IMR-90 (cell line): ENCODE measurements around the gene PRPF8. TPM values are rescaled to one million over a fixed set of nuclear protein-coding genes. Genes with fewer than 3 reads are reported as not detected.

ENCODE experiments used
- ATAC-seq: fragments of 200-7000 bp; cut with Tn5 transposase; 2 replicates; pipeline ENCODE4 v1.9.1; 2020; ENCODE audit warnings: low read depth, mild to moderate bottlenecking, moderate library complexity
- BruUV-seq: library from RNA; stranded (reverse); fragments of 400-500 nt; replicated peaks from 2 replicates; lab custom pipeline; 2021; lab: Mats Ljungman, UMichigan
- CTCF ChIA-PET: fragments of 300-600 bp; formaldehyde crosslinking; extraction: SDS; loops from one replicate; lab custom pipeline; 2021; ENCODE audit warnings: antibody characterized with exemption; lab: Yijun Ruan, JAX
- POLR2A ChIA-PET: fragments of 300-600 bp; sonication (Branson Sonifier 250); formaldehyde crosslinking; loops from one replicate; lab custom pipeline; 2022; ENCODE audit warnings: antibody characterized with exemption; ENCODE audit not compliant: unreplicated experiment; lab: Charles Lee
- DNase-seq: peaks from one replicate; pipeline ENCODE4 v3.0.0; 2013
- H2AFZ ChIP-seq: replicated peaks from 2 replicates; pipeline ENCODE3; 2013; ENCODE audit warnings: low read length, mild to moderate bottlenecking; ENCODE audit not compliant: poor library complexity
- H2AK5ac ChIP-seq: 2 replicates; pipeline ENCODE4 v1.6.1; 2013; ENCODE audit warnings: low read depth, low read length, inconsistent platforms
- H2AK9ac ChIP-seq: replicated peaks from 2 replicates; pipeline ENCODE3; 2013; ENCODE audit warnings: mild to moderate bottlenecking, low read depth, low read length, moderate library complexity; ENCODE audit not compliant: poor library complexity
- H2BK120ac ChIP-seq: 2 replicates; pipeline ENCODE4 v1.6.1; 2013; ENCODE audit warnings: low read depth, low read length, inconsistent platforms
- H2BK15ac ChIP-seq: 3 replicates; pipeline ENCODE4 v1.6.1; 2013; ENCODE audit warnings: low read depth, low read length, inconsistent platforms
- H2BK20ac ChIP-seq: 2 replicates; pipeline ENCODE4 v1.6.1; 2013; ENCODE audit warnings: low read depth, mild to moderate bottlenecking, inconsistent platforms, low read length, moderate library complexity
- H2BK5ac ChIP-seq: 2 replicates; pipeline ENCODE4 v1.6.1; 2013; ENCODE audit warnings: mild to moderate bottlenecking, low read depth, low read length, inconsistent platforms; ENCODE audit not compliant: poor library complexity, severe bottlenecking
- H3K14ac ChIP-seq: replicated peaks from 2 replicates; pipeline ENCODE4 v1.6.1; 2013; ENCODE audit warnings: low read depth, low read length, inconsistent platforms
- H3K18ac ChIP-seq: 2 replicates; pipeline ENCODE4 v1.6.1; 2013; ENCODE audit warnings: low read depth, low read length, control low read depth
- H3K23ac ChIP-seq: 2 replicates; pipeline ENCODE4 v1.6.1; 2013; ENCODE audit warnings: low read depth, low read length, inconsistent platforms
- H3K27ac ChIP-seq: 2 replicates; pipeline ENCODE4 v1.5.1; 2013; ENCODE audit warnings: mild to moderate bottlenecking, control low read depth, low read length; ENCODE audit not compliant: insufficient read depth
- H3K27me3 ChIP-seq: 2 replicates; pipeline ENCODE4 v1.6.1; 2013; ENCODE audit warnings: low read length; ENCODE audit not compliant: control insufficient read depth, insufficient read depth
- H3K36me3 ChIP-seq: 2 replicates; pipeline ENCODE4 v1.6.1; 2013; ENCODE audit warnings: low read length, mixed read lengths; ENCODE audit not compliant: control insufficient read depth, insufficient read depth
- H3K4ac ChIP-seq: 2 replicates; pipeline ENCODE4 v1.6.1; 2013; ENCODE audit warnings: low read depth, low read length, inconsistent platforms
- H3K4me1 ChIP-seq: 2 replicates; pipeline ENCODE4 v1.6.1; 2013; ENCODE audit warnings: low read length, mixed read lengths; ENCODE audit not compliant: control insufficient read depth, insufficient read depth
- H3K4me2 ChIP-seq: 2 replicates; pipeline ENCODE4 v1.6.1; 2013; ENCODE audit warnings: low read depth, mild to moderate bottlenecking, control low read depth, low read length, moderate library complexity
- H3K4me3 ChIP-seq: 2 replicates; pipeline ENCODE4 v1.5.1; 2013; ENCODE audit warnings: low read depth, mild to moderate bottlenecking, control low read depth, low read length, moderate library complexity; ENCODE audit not compliant: insufficient read depth
- H3K56ac ChIP-seq: 2 replicates; pipeline ENCODE4 v1.6.1; 2013; ENCODE audit warnings: low read length, inconsistent platforms; ENCODE audit not compliant: insufficient read depth; ENCODE audit errors: extremely low read depth
- H3K79me1 ChIP-seq, 2 experiments: 2 replicates each; pipeline ENCODE4 v1.6.1; 2013; ENCODE audit warnings: low read length in 2 of 2, inconsistent platforms in 1 of 2, low read depth in 1 of 2
- H3K9ac ChIP-seq: 2 replicates; pipeline ENCODE4 v1.6.1; 2013; ENCODE audit warnings: low read depth, low read length, control low read depth
- H3K9me1 ChIP-seq: 2 replicates; pipeline ENCODE4 v1.6.1; 2013; ENCODE audit warnings: low read length, inconsistent platforms; ENCODE audit not compliant: insufficient read depth
- H3K9me3 ChIP-seq: 2 replicates; pipeline ENCODE4 v1.6.1; 2013; ENCODE audit warnings: low read length; ENCODE audit not compliant: control insufficient read depth, insufficient read depth
- H4K20me1 ChIP-seq: 2 replicates; pipeline ENCODE4 v1.6.1; 2013; ENCODE audit warnings: low read length, inconsistent platforms; ENCODE audit not compliant: insufficient read depth
- H4K5ac ChIP-seq: 2 replicates; pipeline ENCODE4 v1.6.1; 2013; ENCODE audit warnings: mild to moderate bottlenecking, low read depth, low read length, control low read depth
- H4K8ac ChIP-seq, 2 experiments: 2 replicates each; pipeline ENCODE4 v1.6.1; 2013; ENCODE audit warnings: low read depth in 2 of 2, low read length in 2 of 2, control low read depth in 1 of 2, inconsistent platforms in 1 of 2
- H4K91ac ChIP-seq: 2 replicates; pipeline ENCODE4 v1.6.1; 2013; ENCODE audit warnings: low read depth, low read length, inconsistent platforms; ENCODE audit not compliant: insufficient read depth
- CHD1 ChIP-seq: IDR thresholded peaks from 2 replicates; pipeline ENCODE4 v1.6.1; 2012; ENCODE audit warnings: low read depth, low read length, improper control_type of control experiment
- FOS ChIP-seq: fragments of 150-350 bp; IDR thresholded peaks from 2 replicates; pipeline ENCODE4 v1.6.1; 2016; ENCODE audit warnings: low read depth, low read length
- MXI1 ChIP-seq: IDR thresholded peaks from 2 replicates; pipeline ENCODE4 v1.6.1; 2012; ENCODE audit warnings: low read depth, mild to moderate bottlenecking, low read length, moderate library complexity, borderline replicate concordance
- NFE2L2 ChIP-seq: fragments of 150-350 bp; IDR thresholded peaks from 2 replicates; pipeline ENCODE4 v1.6.1; 2016; ENCODE audit warnings: low read depth, mild to moderate bottlenecking, low read length
- POLR2A ChIP-seq: IDR thresholded peaks from 2 replicates; pipeline ENCODE4 v1.6.1; 2012; ENCODE audit warnings: mild to moderate bottlenecking, low read depth, low read length
- RAD21 ChIP-seq: IDR thresholded peaks from 2 replicates; pipeline ENCODE4 v1.6.1; 2012; ENCODE audit warnings: low read length, improper control_type of control experiment
- RCOR1 ChIP-seq: IDR thresholded peaks from 2 replicates; pipeline ENCODE4 v1.6.1; 2012; ENCODE audit warnings: mild to moderate bottlenecking, low read length, improper control_type of control experiment; ENCODE audit not compliant: insufficient replicate concordance
- RFX5 ChIP-seq: IDR thresholded peaks from 2 replicates; pipeline ENCODE4 v1.8.0; 2012; ENCODE audit warnings: low read depth, mild to moderate bottlenecking, low read length, moderate library complexity
- WGBS, 2 experiments: methylation state at CpG; one replicate each; pipeline versions ENCODE4 v1.1.5 to v1.1.7; 2013; ENCODE audit warnings: missing lambda C conversion rate in 2 of 2; ENCODE audit not compliant: insufficient read length in 1 of 2; ENCODE audit errors: extremely low coverage in 2 of 2; 5-methylcytosine and 5-hydroxymethylcytosine counted together
- dilution Hi-C: fragments of 300-500 bp; cut with HindIII; formaldehyde crosslinking; loops from one replicate; pipeline ENCODE4 v1.14.3; 2018; ENCODE audit warnings: low sequenced_read_pairs; ENCODE audit not compliant: unreplicated experiment
- in situ Hi-C: fragments of 300-500 bp; cut with MboI; formaldehyde crosslinking; loops from 3 replicates; pipeline ENCODE4 v1.14.3; 2019; ENCODE audit warnings: low sequenced_read_pairs, inconsistent platforms, mixed read lengths
- intact Hi-C: fragments of 100-400 bp; cut with micrococcal nuclease; formaldehyde crosslinking; loops from 2 replicates; pipeline ENCODE4 v1.10.0; 2022
- polyA plus RNA-seq, 3 experiments: library from polyadenylated mRNA; depleted of rRNA; stranded (reverse); fragments of >200 nt; gene quantifications; 2 replicates each; pipeline ENCODE4 v1.2.3, GENCODE V29; 2012; ENCODE audit warnings: low replicate concordance in 1 of 3
- total RNA-seq: library from RNA; depleted of rRNA; stranded (reverse); fragments of >200 nt; gene quantifications from 2 replicates; pipeline ENCODE4 v1.2.3, GENCODE V29; 2012
- TF ChIP-seq, protein P1 (sequence below): fragments of 150-350 bp; IDR thresholded peaks from 2 replicates; pipeline ENCODE4 v1.6.1; 2017; ENCODE audit warnings: mild to moderate bottlenecking, antibody characterized with exemption, low read length, low read depth
- TF ChIP-seq, protein P2 (sequence below): conservative IDR thresholded peaks from 2 replicates; pipeline ENCODE4 v1.5.1; 2012; ENCODE audit warnings: mild to moderate bottlenecking, low read depth, low read length, improper control_type of control experiment
- TF ChIP-seq, protein P3 (sequence below): fragments of 150-350 bp; IDR thresholded peaks from 2 replicates; pipeline ENCODE4 v1.6.1; 2016; ENCODE audit warnings: low read depth, mild to moderate bottlenecking, low read length, moderate library complexity, borderline replicate concordance

The PRPF8 gene
- total and polyA plus RNA-seq, 2 of the 4 experiments (the other 2 are of a cell fraction): 141 to 160 TPM

DNA sequence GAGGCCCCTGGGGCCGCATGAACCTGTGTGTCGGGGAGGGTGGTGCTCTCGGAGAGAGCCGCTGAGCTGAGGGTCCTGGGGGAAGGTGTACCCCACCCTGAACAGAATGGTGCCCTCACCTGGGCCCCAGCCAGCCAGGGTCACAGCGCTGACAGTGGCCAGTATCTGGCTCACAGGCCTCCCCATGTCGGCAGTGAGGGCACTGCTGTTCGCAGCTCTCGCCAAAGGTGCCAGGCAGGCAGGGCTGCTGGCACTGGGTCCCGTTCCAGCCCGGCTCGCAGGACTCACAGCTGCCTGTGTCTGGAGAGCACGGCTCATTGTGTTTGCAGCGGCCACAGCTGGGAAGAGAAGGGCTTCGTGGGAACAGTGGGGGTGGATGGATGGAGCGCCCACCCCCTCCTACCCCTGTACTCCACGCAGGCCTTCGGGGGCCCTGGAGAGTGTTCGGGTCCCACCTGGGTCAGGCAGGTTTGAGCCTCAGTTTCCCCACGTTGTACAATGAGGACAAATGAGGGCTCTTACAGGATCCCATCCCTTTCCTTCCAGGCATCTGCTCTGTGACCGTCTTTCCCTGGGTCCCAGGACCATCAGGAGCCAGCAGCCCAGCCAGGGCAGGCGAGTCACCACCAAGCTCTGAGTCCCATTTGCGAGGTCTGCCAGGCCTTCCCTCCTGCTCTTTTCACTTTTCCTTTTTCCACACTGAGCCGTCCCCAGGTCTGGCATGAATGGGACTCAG, 44.2 kb downstream of the PRPF8 start:
- Histone ChIP-seq H4K8ac (no peak overlapping the region), H3K27ac (no peak overlapping the region), H2BK5ac (no peak overlapping the region), H3K23ac (no peak overlapping the region), H3K4me3 (no peak overlapping the region), H3K4me2 (no peak overlapping the region), H2BK20ac (no peak overlapping the region), H3K9me3 (no peaks in the 10 kb centered on the region), H3K4ac (no peak overlapping the region), H3K9me1 (0 out of 2 replicates have a peak, but pooled peaks cover 6% of the 10 kb centered on the region), H3K18ac (no peak overlapping the region), H3K56ac (no peak overlapping the region), H2AK9ac (no peak overlapping the region), H2AFZ (no peak overlapping the region), H2BK15ac (no peak overlapping the region), H4K5ac (no peak overlapping the region), H4K91ac (no peak overlapping the region), H2BK120ac (no peak overlapping the region), H3K4me1 (peaks cover 14% of the 10 kb centered on the region), H3K14ac (no peak overlapping the region), H4K20me1 (0 out of 2 replicates have a peak, but pooled peaks cover 3% of the 10 kb centered on the region), H2AK5ac (no peak overlapping the region), H3K27me3 (no peaks in the 10 kb centered on the region; the same call in 1 of the 2 replicates), H3K79me1 (no peaks in the 10 kb centered on the region), H3K36me3 (no peaks in the 10 kb centered on the region), H3K9ac (no peak overlapping the region)
- no TSS peak for BruUV-seq
- intact Hi-C loops: no loop called here
- in situ Hi-C loops: no loop called here
- WGBS, 2 experiments: 67% methylated on average over 9 of the region's 23 CpGs; no CpG with 5 or more reads in 1 of the 2 experiments
- dilution Hi-C loops: no loop called here
- TF ChIP-seq NFE2L2 (no peak), CHD1 (no peak), FOS (no peak), MXI1 (no peak), RAD21 (no peak), RCOR1 (no peak), RFX5 (no peak), POLR2A (no peak)
- TF ChIP-seq, protein P1, sequence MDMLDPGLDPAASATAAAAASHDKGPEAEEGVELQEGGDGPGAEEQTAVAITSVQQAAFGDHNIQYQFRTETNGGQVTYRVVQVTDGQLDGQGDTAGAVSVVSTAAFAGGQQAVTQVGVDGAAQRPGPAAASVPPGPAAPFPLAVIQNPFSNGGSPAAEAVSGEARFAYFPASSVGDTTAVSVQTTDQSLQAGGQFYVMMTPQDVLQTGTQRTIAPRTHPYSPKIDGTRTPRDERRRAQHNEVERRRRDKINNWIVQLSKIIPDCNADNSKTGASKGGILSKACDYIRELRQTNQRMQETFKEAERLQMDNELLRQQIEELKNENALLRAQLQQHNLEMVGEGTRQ: no peak
- TF ChIP-seq, protein P2, sequence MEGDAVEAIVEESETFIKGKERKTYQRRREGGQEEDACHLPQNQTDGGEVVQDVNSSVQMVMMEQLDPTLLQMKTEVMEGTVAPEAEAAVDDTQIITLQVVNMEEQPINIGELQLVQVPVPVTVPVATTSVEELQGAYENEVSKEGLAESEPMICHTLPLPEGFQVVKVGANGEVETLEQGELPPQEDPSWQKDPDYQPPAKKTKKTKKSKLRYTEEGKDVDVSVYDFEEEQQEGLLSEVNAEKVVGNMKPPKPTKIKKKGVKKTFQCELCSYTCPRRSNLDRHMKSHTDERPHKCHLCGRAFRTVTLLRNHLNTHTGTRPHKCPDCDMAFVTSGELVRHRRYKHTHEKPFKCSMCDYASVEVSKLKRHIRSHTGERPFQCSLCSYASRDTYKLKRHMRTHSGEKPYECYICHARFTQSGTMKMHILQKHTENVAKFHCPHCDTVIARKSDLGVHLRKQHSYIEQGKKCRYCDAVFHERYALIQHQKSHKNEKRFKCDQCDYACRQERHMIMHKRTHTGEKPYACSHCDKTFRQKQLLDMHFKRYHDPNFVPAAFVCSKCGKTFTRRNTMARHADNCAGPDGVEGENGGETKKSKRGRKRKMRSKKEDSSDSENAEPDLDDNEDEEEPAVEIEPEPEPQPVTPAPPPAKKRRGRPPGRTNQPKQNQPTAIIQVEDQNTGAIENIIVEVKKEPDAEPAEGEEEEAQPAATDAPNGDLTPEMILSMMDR: no peak
- TF ChIP-seq, protein P3, sequence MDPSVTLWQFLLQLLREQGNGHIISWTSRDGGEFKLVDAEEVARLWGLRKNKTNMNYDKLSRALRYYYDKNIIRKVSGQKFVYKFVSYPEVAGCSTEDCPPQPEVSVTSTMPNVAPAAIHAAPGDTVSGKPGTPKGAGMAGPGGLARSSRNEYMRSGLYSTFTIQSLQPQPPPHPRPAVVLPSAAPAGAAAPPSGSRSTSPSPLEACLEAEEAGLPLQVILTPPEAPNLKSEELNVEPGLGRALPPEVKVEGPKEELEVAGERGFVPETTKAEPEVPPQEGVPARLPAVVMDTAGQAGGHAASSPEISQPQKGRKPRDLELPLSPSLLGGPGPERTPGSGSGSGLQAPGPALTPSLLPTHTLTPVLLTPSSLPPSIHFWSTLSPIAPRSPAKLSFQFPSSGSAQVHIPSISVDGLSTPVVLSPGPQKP: no peak
- DNase-seq (no peak), ATAC-seq (no peak)
- ChIA-PET POLR2A (no interaction called here), CTCF (no interaction called here)
